HepG2 (cell line): ENCODE measurements around the gene CHST14. TPM values are rescaled to one million over a fixed set of nuclear protein-coding genes. Genes with fewer than 3 reads are reported as not detected.

ENCODE experiments used
- AGO1 ChIP-seq: fragments of 200-400 bp; formaldehyde crosslinking; IDR thresholded peaks from 2 replicates; pipeline ENCODE4 v1.6.1; 2017; ENCODE audit warnings: mild to moderate bottlenecking, low read depth, low read length, moderate library complexity; ENCODE audit not compliant: poor library complexity, severe bottlenecking
- MATR3 ChIP-seq: sonication (generic); formaldehyde crosslinking; IDR thresholded peaks from 2 replicates; pipeline ENCODE4 v1.4.0; 2020; ENCODE audit warnings: missing genetic modification reagents
- NFE2L2 ChIP-seq: fragments of 150-350 bp; IDR thresholded peaks from 2 replicates; pipeline ENCODE4 v1.6.1; 2014; ENCODE audit warnings: low read length
- NR2C2 ChIP-seq: sonication (generic); formaldehyde crosslinking; IDR thresholded peaks from 2 replicates; pipeline ENCODE4 v1.4.0; 2020; ENCODE audit warnings: missing genetic modification reagents, mild to moderate bottlenecking, moderate library complexity, borderline replicate concordance
- PLRG1 ChIP-seq: fragments of 450-650 bp; conservative IDR thresholded peaks from 2 replicates; pipeline ENCODE4 v1.6.1; 2016
- RNF2 ChIP-seq: fragments of 450-650 bp; conservative IDR thresholded peaks from 2 replicates; pipeline ENCODE4 v1.6.1; 2016; ENCODE audit warnings: low read depth
- SMARCE1 ChIP-seq: fragments of 450-650 bp; IDR thresholded peaks from 2 replicates; pipeline ENCODE4 v1.6.1; 2017; ENCODE audit warnings: borderline replicate concordance
- TOE1 ChIP-seq: sonication (generic); formaldehyde crosslinking; IDR thresholded peaks from 2 replicates; pipeline ENCODE4 v1.4.0; 2020; ENCODE audit warnings: mild to moderate bottlenecking, missing genetic modification reagents
- ZKSCAN8 ChIP-seq: IDR thresholded peaks from 2 replicates; pipeline ENCODE4 v1.6.1; 2016; ENCODE audit warnings: borderline replicate concordance, missing genetic modification reagents, missing compliant biosample characterization
- ZNF225 ChIP-seq: sonication (generic); formaldehyde crosslinking; IDR thresholded peaks from 2 replicates; pipeline ENCODE4 v1.4.0; 2020; ENCODE audit warnings: mild to moderate bottlenecking, missing genetic modification reagents
- ZNF296 ChIP-seq: sonication (generic); formaldehyde crosslinking; conservative IDR thresholded peaks from 2 replicates; pipeline ENCODE4 v1.5.0; 2020; ENCODE audit warnings: mild to moderate bottlenecking, missing genetic modification reagents
- ZNF30 ChIP-seq: sonication (generic); formaldehyde crosslinking; IDR thresholded peaks from 2 replicates; pipeline ENCODE4 v1.5.0; 2020; ENCODE audit warnings: mild to moderate bottlenecking, missing genetic modification reagents
- ZNF337 ChIP-seq: sonication (generic); formaldehyde crosslinking; IDR thresholded peaks from 2 replicates; pipeline ENCODE4 v1.5.1; 2020; ENCODE audit warnings: missing genetic modification reagents, low read depth, mild to moderate bottlenecking, borderline replicate concordance
- ZNF432 ChIP-seq: sonication (generic); formaldehyde crosslinking; IDR thresholded peaks from 2 replicates; pipeline ENCODE4 v1.5.0; 2020; ENCODE audit warnings: missing genetic modification reagents, mild to moderate bottlenecking, borderline replicate concordance
- ZSCAN21 ChIP-seq: sonication (generic); formaldehyde crosslinking; IDR thresholded peaks from 2 replicates; pipeline ENCODE4 v1.8.0; 2022; ENCODE audit warnings: mild to moderate bottlenecking, missing genetic modification reagents, moderate library complexity, borderline replicate concordance
- polyA plus RNA-seq, 8 experiments: library from polyadenylated mRNA; depleted of rRNA in 3 of 8; stranded (reverse) in 7 of 8; unstranded in 1 of 8; fragments of >200 nt; fragmentation: Illumina TruSeq in 4 of 8; extraction: Trizol in 4 of 8; gene quantifications; 2 replicates each; pipeline versions ENCODE4 v1.2.1 to v1.2.3, GENCODE V29; 2011 to 2016; ENCODE audit warnings: low read depth in 4 of 8, missing spikeins in 1 of 8, mixed read lengths in 1 of 8; ENCODE audit not compliant: insufficient read depth in 1 of 8
- total RNA-seq, 5 experiments: library from RNA; depleted of rRNA; stranded (reverse); fragments of >200 nt; fragmentation: Illumina TruSeq; extraction: Trizol; gene quantifications; 2 replicates each; pipeline ENCODE4 v1.2.3, GENCODE V29; 2016; ENCODE audit warnings: low read depth in 1 of 5
- TF ChIP-seq, protein P1 (sequence below): sonication (generic); formaldehyde crosslinking; IDR thresholded peaks from 2 replicates; pipeline ENCODE4 v1.4.0; 2020; ENCODE audit warnings: mild to moderate bottlenecking, missing genetic modification reagents
- TF ChIP-seq, protein P2 (sequence below): sonication (generic); formaldehyde crosslinking; IDR thresholded peaks from 2 replicates; pipeline ENCODE4 v1.4.0; 2020; ENCODE audit warnings: missing genetic modification reagents
- TF ChIP-seq, protein P3 (sequence below): sonication (generic); formaldehyde crosslinking; IDR thresholded peaks from 2 replicates; pipeline ENCODE4 v1.5.0; 2020; ENCODE audit warnings: missing genetic modification reagents
- TF ChIP-seq, protein P4 (sequence below): sonication (generic); formaldehyde crosslinking; IDR thresholded peaks from 2 replicates; pipeline ENCODE4 v1.4.0; 2020; ENCODE audit warnings: missing genetic modification reagents
- TF ChIP-seq, protein P5 (sequence below): sonication (generic); formaldehyde crosslinking; IDR thresholded peaks from 2 replicates; pipeline ENCODE4 v1.4.0; 2020; ENCODE audit warnings: missing genetic modification reagents, borderline replicate concordance

Gene CHST14
- total and polyA plus RNA-seq, 2 of the 13 experiments (the other 11 are each of a cell fraction or from before 2014, with no cell fraction given): 8.9 to 12.4 TPM

DNA sequence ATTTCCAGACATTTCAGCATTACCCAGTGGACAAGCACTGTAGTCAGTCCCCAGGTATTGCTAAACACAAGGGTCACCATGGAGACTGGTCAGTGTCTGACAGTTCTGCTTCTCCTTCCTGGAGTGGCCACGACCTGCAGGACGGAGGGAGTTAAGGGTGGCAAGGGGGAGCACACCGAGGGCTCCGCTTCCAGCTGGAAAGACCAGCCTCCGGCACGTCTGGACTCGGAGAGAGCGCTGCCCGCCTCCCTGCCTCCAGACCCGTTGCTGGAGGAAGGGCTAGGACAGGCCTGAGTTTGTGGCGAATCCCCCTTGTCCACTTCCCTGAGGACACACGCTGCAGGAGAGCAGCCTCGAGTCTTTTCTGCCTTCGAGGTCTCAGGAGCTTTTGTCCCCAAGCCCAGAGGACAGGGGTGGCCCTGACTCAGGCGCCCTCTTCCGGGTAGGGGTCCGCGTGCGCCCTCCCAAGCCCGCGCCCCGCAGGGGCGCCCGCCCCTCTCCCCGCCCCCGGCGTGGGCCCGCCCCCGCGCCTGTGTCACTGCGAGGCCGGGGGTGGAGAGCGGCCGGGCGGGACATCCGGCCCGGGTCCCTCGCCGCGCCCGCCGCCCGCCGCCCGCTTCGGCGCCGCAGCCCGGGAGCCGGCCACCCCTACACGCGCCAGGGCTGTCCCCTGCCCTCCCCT is at the start of gene CHST14 (continued):
- no peak for TF ChIP-seq ZNF225
- no peak for TF ChIP-seq ZNF296 (CRISPR knock-in tag)
- no peak for TF ChIP-seq ZNF337
- TF ChIP-seq, protein P1, sequence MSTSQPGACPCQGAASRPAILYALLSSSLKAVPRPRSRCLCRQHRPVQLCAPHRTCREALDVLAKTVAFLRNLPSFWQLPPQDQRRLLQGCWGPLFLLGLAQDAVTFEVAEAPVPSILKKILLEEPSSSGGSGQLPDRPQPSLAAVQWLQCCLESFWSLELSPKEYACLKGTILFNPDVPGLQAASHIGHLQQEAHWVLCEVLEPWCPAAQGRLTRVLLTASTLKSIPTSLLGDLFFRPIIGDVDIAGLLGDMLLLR (CRISPR knock-in tag): no peak
- no peak for TF ChIP-seq NFE2L2
- no peak for TF ChIP-seq TOE1 (CRISPR knock-in tag)
- TF ChIP-seq MATR3 (CRISPR knock-in tag): no peak
- TF ChIP-seq ZSCAN21 (CRISPR knock-in tag): peak; percentile 32; the same call in 1 of the 2 replicates
- TF ChIP-seq ZKSCAN8 (CRISPR knock-in tag): no peak
- no peak for TF ChIP-seq PLRG1
- TF ChIP-seq RNF2: no peak
- TF ChIP-seq, protein P2, sequence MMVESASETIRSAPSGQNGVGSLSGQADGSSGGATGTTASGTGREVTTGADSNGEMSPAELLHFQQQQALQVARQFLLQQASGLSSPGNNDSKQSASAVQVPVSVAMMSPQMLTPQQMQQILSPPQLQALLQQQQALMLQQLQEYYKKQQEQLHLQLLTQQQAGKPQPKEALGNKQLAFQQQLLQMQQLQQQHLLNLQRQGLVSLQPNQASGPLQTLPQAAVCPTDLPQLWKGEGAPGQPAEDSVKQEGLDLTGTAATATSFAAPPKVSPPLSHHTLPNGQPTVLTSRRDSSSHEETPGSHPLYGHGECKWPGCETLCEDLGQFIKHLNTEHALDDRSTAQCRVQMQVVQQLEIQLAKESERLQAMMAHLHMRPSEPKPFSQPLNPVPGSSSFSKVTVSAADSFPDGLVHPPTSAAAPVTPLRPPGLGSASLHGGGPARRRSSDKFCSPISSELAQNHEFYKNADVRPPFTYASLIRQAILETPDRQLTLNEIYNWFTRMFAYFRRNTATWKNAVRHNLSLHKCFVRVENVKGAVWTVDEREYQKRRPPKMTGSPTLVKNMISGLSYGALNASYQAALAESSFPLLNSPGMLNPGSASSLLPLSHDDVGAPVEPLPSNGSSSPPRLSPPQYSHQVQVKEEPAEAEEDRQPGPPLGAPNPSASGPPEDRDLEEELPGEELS (CRISPR knock-in tag): no peak
- no peak for TF ChIP-seq NR2C2 (CRISPR knock-in tag)
- TF ChIP-seq, protein P3, sequence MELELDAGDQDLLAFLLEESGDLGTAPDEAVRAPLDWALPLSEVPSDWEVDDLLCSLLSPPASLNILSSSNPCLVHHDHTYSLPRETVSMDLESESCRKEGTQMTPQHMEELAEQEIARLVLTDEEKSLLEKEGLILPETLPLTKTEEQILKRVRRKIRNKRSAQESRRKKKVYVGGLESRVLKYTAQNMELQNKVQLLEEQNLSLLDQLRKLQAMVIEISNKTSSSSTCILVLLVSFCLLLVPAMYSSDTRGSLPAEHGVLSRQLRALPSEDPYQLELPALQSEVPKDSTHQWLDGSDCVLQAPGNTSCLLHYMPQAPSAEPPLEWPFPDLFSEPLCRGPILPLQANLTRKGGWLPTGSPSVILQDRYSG: no peak
- TF ChIP-seq SMARCE1: no peak
- TF ChIP-seq, protein P4, sequence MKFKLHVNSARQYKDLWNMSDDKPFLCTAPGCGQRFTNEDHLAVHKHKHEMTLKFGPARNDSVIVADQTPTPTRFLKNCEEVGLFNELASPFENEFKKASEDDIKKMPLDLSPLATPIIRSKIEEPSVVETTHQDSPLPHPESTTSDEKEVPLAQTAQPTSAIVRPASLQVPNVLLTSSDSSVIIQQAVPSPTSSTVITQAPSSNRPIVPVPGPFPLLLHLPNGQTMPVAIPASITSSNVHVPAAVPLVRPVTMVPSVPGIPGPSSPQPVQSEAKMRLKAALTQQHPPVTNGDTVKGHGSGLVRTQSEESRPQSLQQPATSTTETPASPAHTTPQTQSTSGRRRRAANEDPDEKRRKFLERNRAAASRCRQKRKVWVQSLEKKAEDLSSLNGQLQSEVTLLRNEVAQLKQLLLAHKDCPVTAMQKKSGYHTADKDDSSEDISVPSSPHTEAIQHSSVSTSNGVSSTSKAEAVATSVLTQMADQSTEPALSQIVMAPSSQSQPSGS (CRISPR knock-in tag): no peak
- TF ChIP-seq ZNF432 (CRISPR knock-in tag): no peak
- TF ChIP-seq AGO1: no peak
- TF ChIP-seq, protein P5, sequence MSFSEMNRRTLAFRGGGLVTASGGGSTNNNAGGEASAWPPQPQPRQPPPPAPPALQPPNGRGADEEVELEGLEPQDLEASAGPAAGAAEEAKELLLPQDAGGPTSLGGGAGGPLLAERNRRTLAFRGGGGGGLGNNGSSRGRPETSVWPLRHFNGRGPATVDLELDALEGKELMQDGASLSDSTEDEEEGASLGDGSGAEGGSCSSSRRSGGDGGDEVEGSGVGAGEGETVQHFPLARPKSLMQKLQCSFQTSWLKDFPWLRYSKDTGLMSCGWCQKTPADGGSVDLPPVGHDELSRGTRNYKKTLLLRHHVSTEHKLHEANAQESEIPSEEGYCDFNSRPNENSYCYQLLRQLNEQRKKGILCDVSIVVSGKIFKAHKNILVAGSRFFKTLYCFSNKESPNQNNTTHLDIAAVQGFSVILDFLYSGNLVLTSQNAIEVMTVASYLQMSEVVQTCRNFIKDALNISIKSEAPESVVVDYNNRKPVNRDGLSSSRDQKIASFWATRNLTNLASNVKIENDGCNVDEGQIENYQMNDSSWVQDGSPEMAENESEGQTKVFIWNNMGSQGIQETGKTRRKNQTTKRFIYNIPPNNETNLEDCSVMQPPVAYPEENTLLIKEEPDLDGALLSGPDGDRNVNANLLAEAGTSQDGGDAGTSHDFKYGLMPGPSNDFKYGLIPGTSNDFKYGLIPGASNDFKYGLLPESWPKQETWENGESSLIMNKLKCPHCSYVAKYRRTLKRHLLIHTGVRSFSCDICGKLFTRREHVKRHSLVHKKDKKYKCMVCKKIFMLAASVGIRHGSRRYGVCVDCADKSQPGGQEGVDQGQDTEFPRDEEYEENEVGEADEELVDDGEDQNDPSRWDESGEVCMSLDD (CRISPR knock-in tag): no peak
- no peak for TF ChIP-seq ZNF30 (CRISPR knock-in tag)
